Hepatic stellate cell (primary cell): ENCODE measurements around the gene SUSD4.

Experiments used
- DNase-seq: peaks from one replicate; pipeline ENCODE4 v3.0.0; 2011; ENCODE audit warnings: low spot score

SUSD4 gene

DNA sequence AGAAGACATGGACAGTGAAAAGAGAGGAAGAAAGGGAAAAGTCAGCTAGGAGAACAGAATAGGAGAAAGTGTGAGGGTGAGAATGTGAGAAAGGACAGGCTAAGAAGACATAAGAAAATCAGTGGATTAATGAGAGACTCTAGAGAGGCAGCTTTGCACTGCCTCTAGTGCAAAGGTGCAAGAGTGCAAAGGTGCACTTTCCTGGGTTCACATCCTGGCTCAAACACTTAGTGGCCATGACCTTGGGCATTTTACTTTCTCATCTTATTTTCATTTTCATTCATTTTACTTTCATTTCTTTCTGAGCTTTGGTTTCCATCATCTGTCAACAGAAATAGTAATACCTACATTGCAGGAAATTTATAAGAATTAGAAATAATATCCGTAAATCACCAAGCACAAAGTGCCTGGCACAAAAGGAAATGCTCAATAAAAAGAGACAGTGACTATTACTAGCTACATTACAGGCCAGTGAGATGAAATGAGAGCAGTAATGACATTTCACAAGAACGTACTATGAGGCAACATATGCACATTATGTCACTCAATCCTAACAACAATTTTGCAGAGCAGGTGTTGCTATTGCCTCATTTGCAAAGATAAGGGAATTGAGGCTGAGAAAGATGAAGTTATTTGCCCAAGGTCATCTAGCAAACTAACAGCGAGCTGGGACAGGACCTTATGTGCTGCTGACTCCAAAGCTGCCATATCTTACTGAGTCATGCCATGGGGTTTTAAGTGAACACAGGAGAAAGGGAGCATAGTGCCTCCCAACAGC is 113.9 kb downstream of the SUSD4 start:
- no peak for DNase-seq

GRCh38 chr1:223248770-223249140 is 115.2 kb downstream of the SUSD4 start:
- no peak for DNase-seq

DNA sequence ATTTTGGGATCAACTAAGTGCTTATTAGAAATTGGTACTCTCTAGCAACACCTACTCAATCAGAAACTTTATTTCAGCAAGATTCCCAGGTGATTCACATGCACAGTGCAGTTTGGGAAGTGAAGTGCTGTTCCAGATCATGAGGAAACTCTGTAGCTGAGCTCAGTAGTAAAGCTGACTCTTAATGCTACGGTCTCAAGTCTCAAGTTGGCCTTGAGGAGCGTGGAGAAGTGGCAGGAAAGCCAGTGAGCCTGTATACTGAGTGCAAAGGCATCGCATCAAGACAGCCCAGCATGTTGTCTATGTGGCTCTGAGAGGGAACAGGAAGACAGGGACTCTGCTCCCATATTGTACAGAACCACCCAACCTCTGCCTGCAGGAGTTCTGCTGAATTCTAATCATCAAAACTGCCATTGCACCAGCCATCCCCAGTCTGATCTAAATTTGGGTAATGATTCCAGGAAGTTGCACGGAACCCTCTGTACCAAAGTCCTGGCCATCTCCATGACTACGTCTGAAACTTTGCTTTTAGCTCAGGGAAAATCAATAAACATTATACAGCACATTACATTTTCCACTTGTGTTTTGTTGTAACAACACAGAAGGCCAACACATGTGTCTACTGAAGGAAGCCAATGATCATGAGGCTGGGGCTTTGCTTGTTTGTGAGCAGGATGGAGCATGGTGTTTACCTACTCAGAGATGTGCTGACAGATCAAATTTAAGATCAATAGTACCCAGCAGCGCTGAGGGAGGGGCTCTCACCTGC is 115.8 kb downstream of the SUSD4 start:
- no peak for DNase-seq

DNA sequence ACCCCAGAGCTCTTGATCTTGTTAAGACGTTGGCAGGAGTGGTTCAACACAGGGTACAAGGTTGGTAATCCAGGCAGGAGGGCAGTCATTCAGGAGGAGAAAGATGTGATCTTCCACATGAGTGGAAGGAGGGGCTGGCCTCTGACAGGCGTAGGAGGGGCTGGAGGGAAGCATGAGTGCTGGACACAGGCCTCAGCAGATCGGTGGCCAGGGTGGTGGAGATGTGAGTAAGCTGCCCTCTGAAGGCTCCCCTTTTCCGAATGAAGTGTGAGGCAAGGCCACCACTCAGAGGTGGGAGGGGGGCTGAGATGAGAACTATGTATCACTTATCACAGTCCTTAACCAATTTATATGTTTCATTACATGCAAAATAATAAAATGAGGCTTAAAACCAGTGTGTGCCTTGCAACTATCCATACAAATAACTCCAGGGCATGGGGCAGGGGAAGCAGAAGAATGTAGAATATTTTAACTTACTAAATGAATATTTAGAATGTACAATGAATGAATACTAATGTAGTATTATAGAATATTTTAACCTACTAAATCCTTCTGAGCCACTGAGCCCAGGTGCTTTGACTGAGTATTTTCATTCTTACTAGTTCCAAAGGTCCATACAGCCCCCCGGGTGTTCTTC is 117.4 kb downstream of the SUSD4 start:
- DNase-seq, result no peak

DNA sequence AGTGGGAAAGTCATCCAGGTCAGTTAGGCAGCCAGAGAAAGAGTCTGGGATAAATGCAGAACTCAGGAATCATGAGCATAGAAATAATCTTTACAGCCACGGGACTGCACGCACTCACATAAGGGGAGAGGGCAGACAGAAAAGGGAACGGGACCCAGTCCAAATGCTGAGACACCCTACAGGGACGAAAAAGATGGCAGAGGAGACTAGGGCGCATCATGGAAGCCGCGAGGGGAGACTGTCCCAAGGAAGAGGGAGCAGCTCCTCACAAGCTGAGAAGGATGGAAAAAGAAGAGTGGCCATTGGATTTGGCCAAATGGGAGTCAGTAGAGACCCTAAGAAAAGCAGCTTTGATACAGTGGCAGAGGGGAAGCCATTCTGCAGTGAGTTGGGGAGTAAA is 118.0 kb downstream of the SUSD4 start:
- no peak for DNase-seq

- no peak for DNase-seq
Observed at GRCh38 chr1:223245411-223245810, 118.6 kb downstream of the SUSD4 start.

- DNase-seq, result no peak
Observed at GRCh38 chr1:223244366-223245103, 119.4 kb downstream of the SUSD4 start.

DNA sequence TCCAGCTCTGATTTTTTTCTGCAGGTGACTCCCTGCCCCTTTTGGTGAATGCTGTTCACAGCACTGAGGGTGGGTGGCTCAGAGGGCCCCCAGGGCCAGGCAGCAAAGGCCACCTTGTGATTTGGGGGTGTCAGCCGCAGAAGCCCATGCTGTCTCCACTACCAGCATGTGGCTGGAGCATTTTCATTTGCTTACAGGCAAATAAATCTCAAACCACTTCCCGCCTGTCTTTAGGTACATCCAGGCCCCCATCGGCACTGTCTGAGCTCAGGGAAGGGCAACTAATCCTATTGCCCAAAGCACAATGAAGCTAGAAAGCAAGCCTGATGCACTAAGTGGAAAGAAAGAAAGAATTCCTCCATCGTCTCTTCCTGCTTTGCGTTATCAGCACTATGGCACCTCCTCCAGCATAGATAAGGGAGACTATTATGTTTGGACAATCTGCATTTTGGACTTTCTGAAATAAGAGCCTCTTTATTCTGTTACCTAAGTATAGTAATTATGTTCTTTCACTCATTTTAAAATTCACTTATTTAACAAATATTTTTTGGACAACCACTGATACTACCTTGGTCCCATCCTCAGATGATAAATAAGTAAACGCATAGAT is 120.4 kb downstream of the SUSD4 start:
- DNase-seq, result no peak

GRCh38 chr1:223242971-223243370 is 121.0 kb downstream of the SUSD4 start:
- no peak for DNase-seq

GRCh38 chr1:223242382-223242955 is 121.5 kb downstream of the SUSD4 start:
- no peak for DNase-seq

DNA sequence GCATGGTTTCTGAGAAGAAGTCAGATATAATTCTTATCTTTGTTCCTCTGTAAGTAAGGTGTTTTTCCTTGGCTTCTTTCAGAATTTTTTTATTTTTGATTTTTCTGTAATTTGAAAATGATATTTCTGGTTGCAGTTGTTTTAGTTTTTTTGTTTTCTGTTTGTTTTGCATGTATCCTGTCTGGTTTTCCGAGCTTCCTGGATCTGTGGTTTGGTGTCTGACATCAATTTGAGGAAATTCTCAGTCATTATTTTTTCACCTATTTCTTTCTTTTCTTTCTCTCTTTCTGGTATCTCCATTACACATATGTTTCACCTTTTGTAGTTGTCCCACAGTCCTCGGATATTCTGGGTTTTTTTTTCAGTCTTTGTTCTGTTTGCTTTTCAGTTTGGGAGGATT is 123.9 kb downstream of the SUSD4 start:
- DNase-seq, result no peak

DNA sequence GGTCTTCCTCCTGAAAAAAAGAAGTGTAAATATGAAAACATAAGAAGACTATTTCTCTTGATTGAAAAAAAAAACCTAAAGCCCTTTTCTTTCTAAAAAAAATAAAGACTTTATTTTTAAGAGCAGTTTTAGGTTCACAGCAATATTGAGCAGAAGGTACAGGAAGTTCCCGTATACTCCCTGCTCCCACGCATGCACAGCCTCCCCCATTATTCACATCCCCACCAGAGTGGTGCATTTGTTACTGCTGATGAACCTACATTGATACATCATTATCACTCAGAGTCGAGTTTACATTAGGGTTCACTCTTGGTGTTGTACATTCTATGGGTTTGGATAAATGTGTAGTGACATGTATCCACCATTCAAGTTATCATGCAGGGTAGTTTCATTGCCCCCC is 128.9 kb downstream of the SUSD4 start:
- DNase-seq, result no peak

GRCh38 chr1:223234534-223234933 is 129.4 kb downstream of the SUSD4 start:
- DNase-seq, result no peak

DNA sequence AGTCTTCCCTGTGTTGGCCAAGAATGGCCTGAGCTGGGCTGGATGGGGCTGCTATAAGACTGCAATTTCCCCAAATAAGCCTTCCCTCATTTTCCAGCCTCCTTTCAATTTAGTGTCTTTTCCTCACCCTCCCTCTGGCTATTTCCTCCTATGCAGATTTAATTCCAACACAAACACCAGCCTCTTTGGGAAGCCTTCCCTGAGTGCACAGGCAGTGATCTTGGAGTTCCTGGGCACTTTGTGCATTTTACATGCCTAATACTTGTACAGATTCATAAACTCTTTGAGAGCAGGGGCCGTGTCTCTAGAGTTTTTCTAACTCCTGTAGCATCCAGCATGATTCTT is 129.8 kb downstream of the SUSD4 start:
- DNase-seq, result no peak

DNA sequence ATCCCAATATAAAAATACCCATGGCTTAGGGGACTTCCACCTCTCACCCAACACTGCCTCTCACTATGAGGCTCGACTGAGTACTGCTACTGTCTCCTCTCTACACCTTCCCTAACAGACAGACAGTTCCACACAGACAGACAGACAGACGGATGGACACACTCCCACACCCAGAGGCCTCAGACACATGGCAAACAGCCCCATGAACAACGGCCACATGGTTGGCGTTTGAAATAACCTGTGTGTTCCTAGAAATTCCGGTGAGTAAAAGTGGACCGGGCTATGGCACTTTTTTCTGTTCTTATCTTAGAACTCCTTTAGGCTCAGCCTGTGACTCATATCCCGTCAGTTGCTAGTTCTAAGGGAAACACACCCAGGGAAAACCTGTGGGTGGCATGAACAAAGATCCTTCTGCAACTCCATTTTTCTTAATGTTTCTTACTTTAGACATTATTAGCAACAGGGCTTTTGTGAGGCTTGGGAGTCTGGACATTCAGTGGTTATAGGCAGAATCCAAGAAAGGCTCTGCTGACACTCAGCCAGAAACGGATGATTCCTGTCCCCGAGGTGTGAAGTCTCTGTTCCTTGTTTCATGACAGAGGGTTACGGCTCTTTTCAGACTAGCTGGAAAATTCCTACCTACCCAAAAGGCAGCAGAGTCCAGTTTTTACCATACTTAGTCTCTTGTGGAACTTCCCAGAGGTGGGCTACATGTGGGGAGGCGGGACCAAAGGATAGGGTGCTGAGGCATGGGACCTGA is 130.4 kb downstream of the SUSD4 start:
- DNase-seq, result peak; percentile 76

- no peak for DNase-seq
Observed at GRCh38 chr1:223233019-223233409, 131.0 kb downstream of the SUSD4 start.

GRCh38 chr1:223231581-223231980 is 132.4 kb downstream of the SUSD4 start:
- no peak for DNase-seq

GRCh38 chr1:223231011-223231572 is 132.9 kb downstream of the SUSD4 start:
- no peak for DNase-seq

DNA sequence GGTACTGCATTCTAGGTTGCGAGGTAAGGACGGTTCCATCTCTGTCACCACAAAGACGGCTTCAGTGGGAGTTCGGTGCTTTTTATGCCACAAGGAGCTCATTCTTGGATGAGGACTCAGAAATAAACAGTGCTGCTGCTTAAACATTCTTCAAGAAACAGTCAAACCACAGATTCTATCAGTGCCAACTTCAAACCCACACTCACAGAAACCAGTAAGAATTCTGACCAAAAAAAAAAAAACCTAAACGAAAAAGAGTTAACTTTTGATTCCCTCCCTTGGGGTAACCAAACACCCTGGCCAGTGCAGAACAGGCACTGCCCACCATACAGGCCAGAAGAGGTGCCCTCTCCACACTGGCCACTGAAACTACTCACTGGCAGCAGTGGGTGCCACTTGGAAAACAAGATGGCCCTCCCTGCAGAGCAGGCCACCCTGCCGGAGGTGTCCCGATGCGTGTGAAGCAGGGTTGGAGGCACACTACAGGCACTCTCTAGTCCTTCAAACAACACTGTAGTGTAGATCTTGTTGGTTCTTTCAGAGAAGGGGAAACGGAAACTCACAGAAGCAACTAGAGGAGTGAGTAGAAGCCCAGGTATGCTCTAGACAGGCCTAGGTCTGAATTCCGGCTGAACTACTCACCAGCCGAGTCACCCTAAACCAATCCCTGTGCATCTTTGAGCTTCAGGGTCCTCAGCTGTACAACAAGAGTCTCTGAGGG is 133.7 kb downstream of the SUSD4 start:
- DNase-seq, result peak; percentile 74

DNA sequence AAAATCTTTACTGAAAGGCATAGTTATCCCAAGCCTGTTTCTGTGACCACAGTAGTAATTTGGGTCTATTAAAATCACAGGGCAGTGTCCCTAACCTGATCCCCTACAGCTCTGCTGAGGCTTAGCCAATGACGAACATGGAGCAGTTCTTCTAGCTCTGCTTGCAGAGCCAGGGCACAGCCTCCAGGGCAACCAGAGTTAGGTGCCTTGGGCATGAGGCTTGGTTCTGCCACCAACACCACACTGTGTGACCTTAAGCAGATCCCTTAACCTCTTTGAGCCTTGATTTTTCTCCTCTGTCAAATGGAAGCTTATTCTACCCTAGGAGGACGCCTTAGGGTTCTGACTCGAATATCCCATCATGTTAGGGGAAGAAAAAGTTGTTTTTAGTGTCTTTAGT is 134.2 kb downstream of the SUSD4 start:
- no peak for DNase-seq
